Right lobe of liver (tissue), 6 donors: ENCODE measurements around the gene MIDN. TPM values are rescaled to one million over a fixed set of nuclear protein-coding genes. Genes with fewer than 3 reads are reported as not detected.

Experiments used
- ATAC-seq, 4 donors: fragments of 200-7000 bp; cut with Tn5 transposase; one replicate each; pipeline ENCODE4 v1.9.1; 2020; ENCODE audit warnings: mild to moderate bottlenecking in 4 of 4, moderate library complexity in 4 of 4
- DNase-seq, 3 donors: peaks; one replicate each; pipeline ENCODE4 v3.0.0-alpha.2; 2020
- H3K27ac ChIP-seq, 3 donors: fragments of 200-600 bp; one replicate each; pipeline ENCODE4 v1.8.0; 2022
- H3K27me3 ChIP-seq, 2 donors: fragments of 200-600 bp; one replicate each; pipeline ENCODE4 v1.8.0; 2022
- H3K36me3 ChIP-seq, 4 donors: fragments of 200-600 bp; sonication (generic) in 1 of 4; one replicate each; pipeline versions ENCODE4 v1.5.1 to v1.8.0; 2017 to 2022; ENCODE audit warnings: control low read depth in 1 of 4
- H3K4me1 ChIP-seq, 4 donors: fragments of 200-600 bp; sonication (generic) in 1 of 4; one replicate each; pipeline versions ENCODE4 v1.5.1 to v1.8.0; 2017 to 2022; ENCODE audit warnings: control low read depth in 1 of 4
- H3K4me3 ChIP-seq, 3 donors: fragments of 200-600 bp; one replicate each; pipeline ENCODE4 v1.8.0; 2022
- H3K9me3 ChIP-seq, 4 donors: fragments of 200-600 bp; sonication (generic) in 1 of 4; one replicate each; pipeline versions ENCODE4 v1.5.1 to v1.8.0; 2017 to 2022; ENCODE audit warnings: control low read depth in 1 of 4
- CTCF ChIP-seq, 4 donors: fragments of 200-600 bp in 3 of 4; fragments of 450-650 bp in 1 of 4; IDR thresholded peaks; one replicate each; pipeline versions ENCODE4 v1.5.1 to v1.8.0; 2016 to 2022; ENCODE audit warnings: antibody characterized with exemption in 4 of 4, mild to moderate bottlenecking in 2 of 4
- POLR2A ChIP-seq: fragments of 450-650 bp; IDR thresholded peaks from one replicate; pipeline ENCODE4 v1.6.1; 2017; ENCODE audit warnings: antibody characterized with exemption, mild to moderate bottlenecking
- WGBS: methylation state at CpG from one replicate; pipeline ENCODE4 v1.1.6; 2018; ENCODE audit warnings: low coverage, low lambda C conversion rate; ENCODE audit not compliant: insufficient coverage; ENCODE audit errors: missing lambda C conversion rate; 5-methylcytosine and 5-hydroxymethylcytosine counted together
- intact Hi-C, 2 donors: fragments of 100-400 bp; cut with DNase I; formaldehyde crosslinking; loops; one replicate each; pipeline versions ENCODE4 v1.11.2 to v1.14.1; 2022
- total RNA-seq, 6 experiments: library from RNA; depleted of rRNA in 2 of 6; stranded (reverse); fragments of >200 nt in 2 of 6; fragmentation: NEBNext Ultra II Directional in 3 of 6; extraction: Animal tissue kit (Norgen Biotek cat#: 25700) in 3 of 6; gene quantifications; one replicate each; pipeline versions ENCODE4 v1.1.0 to v1.2.4, GENCODE V29; 2016 to 2023
- donor health status: DM: no; HTN: yes; CAD: no.
- donor health status: DM: no; HTN: no; CAD: no.
- donor health status: DM: no; HTN: no; CAD: no.
- donor health status: DM: no; HTN: yes; CAD: no.
- donor health status: DM: no; HTN: yes; CAD: no.

MIDN gene
- total RNA-seq, 6 experiments from 2014 or later, result 22.3 to 55.1 (median 29.3) TPM

DNA sequence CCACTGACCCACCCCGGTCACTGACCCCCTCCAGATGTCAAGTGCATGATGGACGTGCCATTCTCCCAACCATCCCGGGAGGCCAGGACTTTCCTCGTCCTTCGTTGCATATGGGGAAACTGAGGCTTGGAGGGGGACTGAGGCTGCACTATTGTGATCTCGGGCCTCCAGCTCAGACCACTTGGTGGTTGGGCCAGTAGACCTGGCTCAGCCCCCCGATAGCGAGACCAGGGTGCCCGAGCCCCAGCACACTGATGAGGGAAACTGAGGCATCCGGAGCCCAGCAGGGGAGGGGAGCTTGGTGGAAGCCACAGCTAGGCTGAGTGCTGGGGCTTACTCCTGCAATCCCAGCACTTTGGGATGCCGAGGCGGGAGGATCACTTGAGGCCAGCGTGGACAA lies 47.7 kb downstream of the MIDN start:
- no peak overlapping the region for H3K4me3 ChIP-seq
- intact Hi-C loops, result loop anchor here in 1 of 2 donors (10.0 kb wide), 1 partner anchor 69 kb away; no protein-coding TSS in a partner anchor
- no peak for DNase-seq
- no peak overlapping the region for H3K27ac ChIP-seq
- H3K9me3 ChIP-seq, result no peaks in the 10 kb centered on the region
- TF ChIP-seq CTCF (IDR thresholded peaks at IDR 0.05) (no peak), POLR2A (no peak)
- no peak for ATAC-seq
- WGBS, result no CpG with 5 or more reads among the region's 13 CpGs
- H3K36me3 ChIP-seq, result no peaks in the 10 kb centered on the region
- H3K4me1 ChIP-seq, result peaks cover 0 to 17% (median 6%) of the 10 kb centered on the region in 4 donors
- H3K27me3 ChIP-seq, result no peaks in the 10 kb centered on the region

DNA sequence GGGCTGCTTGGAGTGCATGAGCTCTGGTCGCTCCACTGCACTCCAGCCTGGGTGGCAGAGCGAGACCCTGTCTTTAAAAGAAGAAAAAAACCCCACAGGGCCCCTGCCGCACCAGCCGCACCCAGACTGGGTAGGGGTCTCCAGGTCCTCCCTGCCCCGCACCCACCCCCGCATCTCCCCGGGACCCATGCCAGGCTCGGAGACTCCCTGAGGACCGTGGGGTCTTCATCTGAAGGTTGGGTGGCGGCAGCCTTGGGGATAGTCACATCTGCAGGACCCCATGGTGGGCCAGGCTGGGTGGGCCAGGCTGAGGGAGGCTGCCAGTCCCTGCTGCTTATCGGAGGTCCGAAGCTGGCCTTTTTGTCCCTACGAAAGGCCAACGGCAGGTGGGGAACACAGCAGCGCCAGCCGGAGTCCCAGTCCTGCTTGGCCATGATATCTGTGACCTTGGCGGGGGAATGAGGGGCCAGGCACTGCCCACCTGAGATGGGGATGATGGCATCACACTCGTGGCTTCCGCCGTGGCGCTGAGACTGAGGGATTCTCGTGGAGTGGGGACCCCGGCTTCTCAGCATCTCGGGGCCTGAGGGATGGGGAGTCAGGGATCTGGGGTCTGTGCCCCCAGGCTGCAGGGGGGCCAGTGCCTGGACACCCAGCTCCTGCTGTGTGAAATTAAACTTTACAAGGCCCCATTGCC lies 48.3 kb downstream of the MIDN start:
- TF ChIP-seq CTCF (IDR thresholded peaks at IDR 0.05) (no peak), POLR2A (no peak)
- ATAC-seq, result no peak
- intact Hi-C loops, result loop anchor here in 1 of 2 donors (10.0 kb wide), 1 partner anchor 68 kb away; no protein-coding TSS in a partner anchor

DNA sequence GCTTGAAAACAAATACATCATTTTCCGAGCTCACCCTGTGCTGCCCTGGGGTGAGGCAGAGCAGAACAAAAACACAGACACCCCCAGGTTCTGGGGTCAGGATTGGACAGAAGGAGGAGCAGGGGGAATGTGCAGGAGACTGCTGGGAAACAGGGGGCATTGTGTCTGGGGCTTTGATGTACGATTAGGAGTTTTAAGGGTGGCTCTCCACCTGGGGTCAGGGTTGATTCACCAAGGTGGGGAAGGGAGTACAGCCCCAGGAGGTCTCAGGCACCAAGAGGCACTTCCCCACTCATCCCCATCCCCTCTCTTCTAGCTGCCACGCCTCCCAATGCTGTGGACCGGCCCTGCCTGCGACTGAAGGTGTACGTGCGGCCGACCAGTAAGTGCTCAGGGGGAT lies 49.9 kb downstream of the MIDN start:
- intact Hi-C loops, result loop anchor here in 1 of 2 donors (10.0 kb wide), 1 partner anchor 67 kb away; no protein-coding TSS in a partner anchor
- 81% methylated on average over 2 of the region's 8 CpGs for whole genome bisulfite sequencing
- H3K27me3 ChIP-seq, result no peaks in the 10 kb centered on the region
- H3K4me1 ChIP-seq, result peaks cover 0 to 4% (median 0%) of the 10 kb centered on the region in 4 donors
- no peaks in the 10 kb centered on the region for H3K9me3 ChIP-seq
- no peak overlapping the region for H3K27ac ChIP-seq
- DNase-seq, result no peak
- TF ChIP-seq CTCF (IDR thresholded peaks at IDR 0.05) (no peak), POLR2A (no peak)
- no peaks in the 10 kb centered on the region for H3K36me3 ChIP-seq
- ATAC-seq, result no peak
- no peak overlapping the region for H3K4me3 ChIP-seq

More for the DNA sequence above, 48.3 kb downstream of the MIDN start:
- H3K9me3 ChIP-seq, result no peaks in the 10 kb centered on the region
- DNase-seq, result no peak
- no peaks in the 10 kb centered on the region for H3K27me3 ChIP-seq
- no peak overlapping the region for H3K4me3 ChIP-seq
- 77% methylated on average over 10 of the region's 24 CpGs for WGBS
- no peak overlapping the region for H3K27ac ChIP-seq
- no peaks in the 10 kb centered on the region for H3K36me3 ChIP-seq
- H3K4me1 ChIP-seq, result peaks cover 0 to 11% (median 2%) of the 10 kb centered on the region in 4 donors

DNA sequence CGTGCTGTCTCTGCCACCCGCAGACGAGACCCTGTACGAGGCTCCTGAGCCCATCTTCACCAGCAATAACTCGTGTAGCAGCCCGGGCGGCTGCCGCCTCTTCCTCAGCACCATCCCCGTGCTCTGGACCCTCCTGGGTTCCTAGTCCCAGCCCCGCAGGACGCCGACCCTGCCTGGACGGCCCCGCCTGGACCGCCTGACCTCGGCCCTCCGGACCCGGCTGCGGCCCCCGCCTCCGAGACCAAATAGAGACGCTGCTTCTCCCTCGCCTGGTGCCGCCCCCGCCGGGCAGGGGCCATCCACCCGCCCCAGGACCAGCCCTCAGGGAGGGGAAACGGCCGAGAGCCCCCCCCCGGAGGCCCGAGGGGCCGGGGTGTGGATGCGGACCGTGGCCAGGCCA lies 51.4 kb downstream of the MIDN start:
- H3K36me3 ChIP-seq, result no peaks in the 10 kb centered on the region
- H3K4me3 ChIP-seq, result no peak overlapping the region
- intact Hi-C loops, result loop anchor here in 1 of 2 donors (10.0 kb wide), 1 partner anchor 65 kb away; no protein-coding TSS in a partner anchor
- no peaks in the 10 kb centered on the region for H3K27me3 ChIP-seq
- TF ChIP-seq CTCF (IDR thresholded peaks at IDR 0.05), result no peak
- WGBS, result 60% methylated on average over 1 of the region's 34 CpGs
- ATAC-seq (no peak), DNase-seq (no peak)
- no peaks in the 10 kb centered on the region for H3K9me3 ChIP-seq
- no peak overlapping the region for H3K27ac ChIP-seq
- H3K4me1 ChIP-seq, result peaks cover 0 to 19% (median 5%) of the 10 kb centered on the region in 4 donors
